Right atrium auricular region (tissue), 2 donors: Measurements from ENCODE around the gene MPP4. TPM values are rescaled to one million over a fixed set of nuclear protein-coding genes. Genes with fewer than 3 reads are reported as not detected.

Experiments
- DNase-seq: peaks from one replicate; pipeline ENCODE4 v3.0.0-alpha.2; 2019; ENCODE audit warnings: low spot score
- H3K27ac ChIP-seq, 2 donors: fragments of 200-600 bp; sonication (generic); 1 replicate in 1 of 2; 2 replicates in 1 of 2; pipeline ENCODE4 v1.5.1; 2016 to 2019
- H3K27me3 ChIP-seq, 2 donors: fragments of 200-600 bp; sonication (generic); one replicate each; pipeline versions ENCODE4 v1.5.1 to v1.6.0; 2017 to 2019
- H3K36me3 ChIP-seq: fragments of 200-600 bp; sonication (generic); one replicate; pipeline ENCODE4 v1.5.1; 2016
- H3K4me1 ChIP-seq, 2 donors: fragments of 200-600 bp; sonication (generic); one replicate each; pipeline versions ENCODE4 v1.5.1 to v1.6.0; 2017 to 2019
- H3K4me3 ChIP-seq, 2 donors: fragments of 200-600 bp; sonication (generic); 1 replicate in 1 of 2; 2 replicates in 1 of 2; pipeline ENCODE4 v1.5.1; 2017 to 2019; ENCODE audit warnings: mild to moderate bottlenecking in 1 of 2, moderate library complexity in 1 of 2
- H3K9me3 ChIP-seq, 2 donors: fragments of 200-600 bp; sonication (generic); one replicate each; pipeline ENCODE4 v1.5.1; 2019
- CTCF ChIP-seq, 2 donors: fragments of 200-600 bp; sonication (generic); IDR thresholded peaks; one replicate each; pipeline ENCODE4 v1.5.1; 2019; ENCODE audit warnings: antibody characterized with exemption in 2 of 2
- total RNA-seq, 2 donors: library from RNA; depleted of rRNA; stranded (reverse); fragments of >200 nt; gene quantifications; one replicate each; pipeline ENCODE4 v1.1.0, GENCODE V29; 2016

Gene MPP4
- total RNA-seq, 2 donors from 2014 or later, result 0.35 TPM; not detected in 1

GRCh38 chr2:201730651-201731285, 32.3 kb upstream of the MPP4 start:
- Histone ChIP-seq H3K4me1 (no peaks in the 10 kb centered on the region), H3K36me3 (peaks cover 63% of the 10 kb centered on the region), H3K9me3 (no peaks in the 10 kb centered on the region), H3K27me3 (no peaks in the 10 kb centered on the region), H3K27ac (no peak overlapping the region), H3K4me3 (no peak overlapping the region)
- no peak for DNase-seq
- no peak for TF ChIP-seq CTCF (IDR thresholded peaks at IDR 0.05)

- Histone ChIP-seq H3K4me1 (no peaks in the 10 kb centered on the region), H3K9me3 (peaks cover 0 to 4% of the 10 kb centered on the region in 2 donors), H3K27me3 (no peaks in the 10 kb centered on the region), H3K4me3 (no peak overlapping the region), H3K36me3 (peaks cover 88% of the 10 kb centered on the region), H3K27ac (no peak overlapping the region)
- DNase-seq, result no peak
- no peak for TF ChIP-seq CTCF (IDR thresholded peaks at IDR 0.05)
Observed at GRCh38 chr2:201715459-201715858, 17.0 kb upstream of the MPP4 start.

GRCh38 chr2:201712726-201713125, 14.3 kb upstream of the MPP4 start:
- H3K36me3 ChIP-seq, result peaks cover 92% of the 10 kb centered on the region
- no peak for TF ChIP-seq CTCF (IDR thresholded peaks at IDR 0.05)
- no peak for DNase-seq
- H3K27me3 ChIP-seq, result no peaks in the 10 kb centered on the region
- no peaks in the 10 kb centered on the region for H3K4me1 ChIP-seq
- H3K9me3 ChIP-seq, result no peaks in the 10 kb centered on the region
- H3K27ac ChIP-seq, result no peak overlapping the region
- no peak overlapping the region for H3K4me3 ChIP-seq

GRCh38 chr2:201709747-201710146, 11.3 kb upstream of the MPP4 start:
- H3K9me3 ChIP-seq, result no peaks in the 10 kb centered on the region
- TF ChIP-seq CTCF (IDR thresholded peaks at IDR 0.05), result no peak
- H3K4me3 ChIP-seq, result no peak overlapping the region
- no peak overlapping the region for H3K27ac ChIP-seq
- H3K27me3 ChIP-seq, result no peaks in the 10 kb centered on the region
- H3K4me1 ChIP-seq, result no peaks in the 10 kb centered on the region
- H3K36me3 ChIP-seq, result peaks cover 88% of the 10 kb centered on the region
- DNase-seq, result no peak

GRCh38 chr2:201709049-201709448, 10.6 kb upstream of the MPP4 start:
- no peak for DNase-seq
- no peaks in the 10 kb centered on the region for H3K4me1 ChIP-seq
- TF ChIP-seq CTCF (IDR thresholded peaks at IDR 0.05), result no peak
- no peak overlapping the region for H3K4me3 ChIP-seq
- no peak overlapping the region for H3K27ac ChIP-seq
- no peaks in the 10 kb centered on the region for H3K9me3 ChIP-seq
- H3K36me3 ChIP-seq, result peaks cover 88% of the 10 kb centered on the region
- H3K27me3 ChIP-seq, result no peaks in the 10 kb centered on the region

GRCh38 chr2:201707753-201708152, 9.3 kb upstream of the MPP4 start:
- H3K4me1 ChIP-seq, result no peaks in the 10 kb centered on the region
- H3K27ac ChIP-seq, result no peak overlapping the region
- no peaks in the 10 kb centered on the region for H3K9me3 ChIP-seq
- TF ChIP-seq CTCF (IDR thresholded peaks at IDR 0.05), result peak in 1 of 2 donors; percentile 20
- DNase-seq, result no peak
- H3K27me3 ChIP-seq, result no peaks in the 10 kb centered on the region
- peaks cover 90% of the 10 kb centered on the region for H3K36me3 ChIP-seq
- no peak overlapping the region for H3K4me3 ChIP-seq
